Measurements from ENCODE around the gene UQCC2. TPM values are rescaled to one million over a fixed set of nuclear protein-coding genes. Genes with fewer than 3 reads are reported as not detected.

The UQCC2 gene
- total RNA-seq, 1 experiment from 2014 or later: 99.2 TPM

DNA sequence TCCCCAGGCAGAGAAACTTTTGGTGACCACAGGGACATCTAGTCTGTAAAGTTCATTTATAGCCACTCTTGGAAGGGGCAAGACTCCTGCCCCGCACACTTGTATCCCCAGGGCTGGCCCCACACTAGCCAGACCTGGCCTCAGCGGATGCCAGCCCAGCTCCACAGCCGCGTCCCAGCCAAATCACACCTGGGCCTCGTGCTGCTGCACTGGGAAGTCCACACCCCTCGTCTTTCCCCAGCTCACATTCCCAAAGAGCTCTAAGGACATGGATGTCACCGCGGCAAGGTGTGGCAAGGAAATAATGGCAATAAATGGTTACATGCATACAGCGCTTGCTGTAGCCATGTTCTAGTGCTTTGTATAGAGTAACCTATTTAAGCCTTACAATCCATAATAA, 26.7 kb upstream of the UQCC2 start:
- H3K4me3 ChIP-seq: no peak overlapping the region
- DNase-seq (ENCODE audit: low read depth in 1 of 2, low spot score in 2 of 2): no peak
- H3K27me3 ChIP-seq (replicated peaks): no peaks in the 10 kb centered on the region
- no peaks in the 10 kb centered on the region for H3K9me3 ChIP-seq (replicated peaks)
- H3K36me3 ChIP-seq: peaks cover 13% of the 10 kb centered on the region; the same call in 1 of the 2 replicates
- peaks cover 8% of the 10 kb centered on the region; the same call in 1 of the 2 replicates for H3K4me1 ChIP-seq (replicated peaks)
- no peak overlapping the region for H3K27ac ChIP-seq

DNA sequence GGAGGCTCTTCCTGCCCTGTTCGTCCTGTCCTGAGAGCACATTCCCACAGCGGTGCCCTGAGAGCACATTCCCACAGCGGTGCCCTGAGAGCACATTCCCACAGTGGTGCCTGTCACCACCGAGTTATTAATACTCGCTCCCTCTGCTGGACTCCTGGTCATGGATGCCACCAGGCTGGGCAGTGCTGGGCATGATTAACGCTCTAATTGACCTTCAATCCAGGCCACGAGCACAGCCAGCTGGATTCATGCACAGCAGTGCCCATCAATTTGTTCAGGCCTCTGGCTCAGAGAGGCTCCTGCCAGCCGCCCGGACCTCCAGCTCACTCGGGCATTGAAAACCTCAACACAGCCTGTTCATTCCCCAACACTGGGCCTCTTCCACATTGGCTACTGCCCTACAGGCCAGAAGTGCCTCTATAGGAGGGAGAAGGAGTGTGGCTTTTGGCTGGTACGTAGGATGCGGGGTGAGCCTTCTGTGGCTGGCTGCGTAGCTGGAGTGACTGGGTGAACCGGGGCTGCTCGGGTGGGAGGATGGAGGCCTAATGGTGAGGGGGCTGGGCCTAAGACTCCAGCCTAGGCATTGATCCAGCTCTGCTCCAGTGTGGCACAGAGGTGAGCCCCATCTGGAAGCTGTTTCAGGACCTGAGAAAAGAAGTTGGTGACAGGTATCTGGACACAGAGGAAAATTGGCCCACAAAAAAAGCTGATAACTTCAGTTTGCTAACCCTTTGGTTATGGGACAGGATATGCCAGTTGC, 25.9 kb upstream of the UQCC2 start:
- no peak for DNase-seq (ENCODE audit: low read depth in 1 of 2, low spot score in 2 of 2)
- Histone ChIP-seq H3K27ac (no peak overlapping the region), H3K27me3 (replicated peaks) (no peaks in the 10 kb centered on the region), H3K4me3 (no peak overlapping the region), H3K4me1 (replicated peaks) (peaks cover 8% of the 10 kb centered on the region; the same call in 1 of the 2 replicates), H3K36me3 (peaks cover 13% of the 10 kb centered on the region; the same call in 1 of the 2 replicates), H3K9me3 (replicated peaks) (no peaks in the 10 kb centered on the region)

DNA sequence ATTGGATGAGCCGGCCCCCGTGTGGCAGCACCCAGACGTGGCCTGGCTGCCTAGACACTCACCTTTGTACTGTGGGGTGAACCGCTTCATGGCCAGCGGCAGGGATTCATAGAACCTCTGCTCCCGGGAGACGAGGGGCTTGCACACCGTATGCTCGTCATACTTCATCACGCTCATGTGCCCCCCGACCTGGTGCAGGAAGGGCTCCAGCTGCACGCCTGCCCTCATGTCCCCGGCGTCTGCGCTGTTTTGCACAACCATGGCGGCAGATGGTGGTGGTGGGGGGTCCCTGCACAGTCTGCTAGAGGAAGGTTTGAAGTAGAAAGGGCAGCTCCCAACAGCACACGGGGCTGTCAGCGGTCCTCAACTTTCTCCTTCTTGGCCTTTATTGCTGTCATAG, 23.7 kb upstream of the UQCC2 start:
- no peaks in the 10 kb centered on the region for H3K9me3 ChIP-seq (replicated peaks)
- no peak overlapping the region for H3K27ac ChIP-seq
- peaks cover 8% of the 10 kb centered on the region; the same call in 1 of the 2 replicates for H3K4me1 ChIP-seq (replicated peaks)
- no peak overlapping the region for H3K4me3 ChIP-seq
- H3K36me3 ChIP-seq: peaks cover 22% of the 10 kb centered on the region
- no peaks in the 10 kb centered on the region for H3K27me3 ChIP-seq (replicated peaks)
- DNase-seq (ENCODE audit: low read depth in 1 of 2, low spot score in 2 of 2): no peak

- no peak for DNase-seq (ENCODE audit: low read depth in 1 of 2, low spot score in 2 of 2)
- Histone ChIP-seq H3K9me3 (replicated peaks) (no peaks in the 10 kb centered on the region), H3K27ac (no peak overlapping the region), H3K4me1 (replicated peaks) (no peaks in the 10 kb centered on the region), H3K36me3 (peaks cover 22% of the 10 kb centered on the region), H3K27me3 (replicated peaks) (no peaks in the 10 kb centered on the region), H3K4me3 (no peak overlapping the region)
Observed at GRCh38 chr6:33733709-33734007, 22.2 kb upstream of the UQCC2 start.

DNA sequence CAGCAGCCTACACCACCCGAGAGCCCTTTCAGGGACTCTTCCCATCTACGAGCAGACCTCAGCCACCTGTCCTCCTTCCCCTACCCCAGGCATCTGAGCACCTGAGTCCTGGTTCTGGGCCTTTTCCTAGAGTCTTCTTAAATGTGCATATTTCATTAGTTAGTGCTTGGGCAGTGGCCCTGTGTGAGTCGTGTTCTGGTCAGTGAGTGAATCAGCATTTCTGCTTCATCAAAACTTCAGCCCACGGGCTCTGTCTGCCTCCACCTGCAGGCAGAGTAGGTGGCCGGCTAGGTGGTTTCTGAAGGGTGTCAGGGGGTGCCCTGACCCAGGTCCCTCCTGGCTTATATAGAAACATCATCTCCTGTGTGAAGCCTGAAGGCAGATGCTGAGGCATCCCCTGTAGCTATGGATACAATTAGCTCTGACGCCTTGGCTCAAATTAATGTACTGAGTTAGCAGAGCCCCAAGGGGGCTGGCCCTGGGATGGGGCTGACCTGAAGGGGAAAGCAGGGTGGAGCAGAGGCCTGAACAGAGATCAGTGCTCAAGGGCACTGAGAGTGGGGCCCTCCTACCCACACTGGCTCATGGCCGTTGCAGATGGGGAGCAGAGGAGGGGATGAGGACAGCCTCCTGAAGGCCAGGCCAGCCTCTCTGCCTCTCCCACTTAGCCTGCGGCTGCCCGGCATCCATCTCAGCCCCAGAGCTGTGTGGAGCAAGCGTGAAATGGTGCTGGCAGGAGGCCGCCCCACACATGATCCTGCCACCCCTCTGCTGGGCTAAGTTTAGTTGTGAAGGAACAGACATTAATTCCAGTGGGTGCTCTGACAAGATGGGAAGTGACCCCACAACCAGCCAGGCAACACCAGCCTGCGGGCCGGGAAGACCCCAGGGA, 21.6 kb upstream of the UQCC2 start:
- H3K27ac ChIP-seq: no peak overlapping the region
- no peak overlapping the region for H3K4me3 ChIP-seq
- DNase-seq (ENCODE audit: low read depth in 1 of 2, low spot score in 2 of 2): no peak
- H3K36me3 ChIP-seq: peaks cover 22% of the 10 kb centered on the region
- no peaks in the 10 kb centered on the region for H3K27me3 ChIP-seq (replicated peaks)
- H3K4me1 ChIP-seq (replicated peaks): no peaks in the 10 kb centered on the region
- no peaks in the 10 kb centered on the region for H3K9me3 ChIP-seq (replicated peaks)

DNA sequence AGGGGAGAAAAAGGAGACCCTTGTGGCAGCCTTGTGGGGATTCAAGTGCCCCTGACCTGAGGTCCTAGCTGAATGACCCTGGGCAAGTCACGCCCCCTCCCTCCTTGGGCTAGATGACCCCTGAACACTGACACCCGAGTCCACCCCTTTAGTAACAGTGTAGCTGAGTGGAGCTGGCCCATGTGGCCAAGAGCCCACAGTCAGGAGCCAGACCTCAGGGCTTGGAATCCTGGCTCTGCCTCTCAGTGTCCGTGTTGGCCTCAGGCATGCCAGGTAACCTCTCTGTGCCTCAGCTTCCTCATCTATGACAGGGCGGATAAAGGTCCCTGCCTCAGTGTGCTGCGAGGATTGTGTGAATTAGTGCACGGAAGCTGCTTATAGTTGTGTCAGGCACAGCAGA, 20.9 kb upstream of the UQCC2 start:
- Histone ChIP-seq H3K4me1 (replicated peaks) (no peaks in the 10 kb centered on the region), H3K27me3 (replicated peaks) (no peaks in the 10 kb centered on the region), H3K9me3 (replicated peaks) (no peaks in the 10 kb centered on the region), H3K27ac (no peak overlapping the region), H3K36me3 (peaks cover 22% of the 10 kb centered on the region), H3K4me3 (no peak overlapping the region)
- no peak for DNase-seq (ENCODE audit: low read depth in 1 of 2, low spot score in 2 of 2)

- no peaks in the 10 kb centered on the region for H3K4me1 ChIP-seq (replicated peaks)
- no peaks in the 10 kb centered on the region for H3K9me3 ChIP-seq (replicated peaks)
- peaks cover 22% of the 10 kb centered on the region for H3K36me3 ChIP-seq
- no peak for DNase-seq (ENCODE audit: low read depth in 1 of 2, low spot score in 2 of 2)
- H3K4me3 ChIP-seq: no peak overlapping the region
- H3K27me3 ChIP-seq (replicated peaks): no peaks in the 10 kb centered on the region
- H3K27ac ChIP-seq: no peak overlapping the region
Observed at GRCh38 chr6:33731751-33732282, 20.3 kb upstream of the UQCC2 start.

- peaks cover 26% of the 10 kb centered on the region for H3K36me3 ChIP-seq
- no peak for DNase-seq (ENCODE audit: low read depth in 1 of 2, low spot score in 2 of 2)
- no peaks in the 10 kb centered on the region for H3K4me1 ChIP-seq (replicated peaks)
- H3K27me3 ChIP-seq (replicated peaks): no peaks in the 10 kb centered on the region
- no peaks in the 10 kb centered on the region for H3K9me3 ChIP-seq (replicated peaks)
- H3K4me3 ChIP-seq: no peak overlapping the region
- H3K27ac ChIP-seq: no peak overlapping the region
Observed at GRCh38 chr6:33731035-33731434, 19.5 kb upstream of the UQCC2 start.

GRCh38 chr6:33730611-33731010, 19.1 kb upstream of the UQCC2 start:
- Histone ChIP-seq H3K4me1 (replicated peaks) (no peaks in the 10 kb centered on the region), H3K27ac (no peak overlapping the region), H3K4me3 (no peak overlapping the region), H3K36me3 (peaks cover 27% of the 10 kb centered on the region), H3K9me3 (replicated peaks) (no peaks in the 10 kb centered on the region), H3K27me3 (replicated peaks) (no peaks in the 10 kb centered on the region)
- no peak for DNase-seq (ENCODE audit: low read depth in 1 of 2, low spot score in 2 of 2)

DNA sequence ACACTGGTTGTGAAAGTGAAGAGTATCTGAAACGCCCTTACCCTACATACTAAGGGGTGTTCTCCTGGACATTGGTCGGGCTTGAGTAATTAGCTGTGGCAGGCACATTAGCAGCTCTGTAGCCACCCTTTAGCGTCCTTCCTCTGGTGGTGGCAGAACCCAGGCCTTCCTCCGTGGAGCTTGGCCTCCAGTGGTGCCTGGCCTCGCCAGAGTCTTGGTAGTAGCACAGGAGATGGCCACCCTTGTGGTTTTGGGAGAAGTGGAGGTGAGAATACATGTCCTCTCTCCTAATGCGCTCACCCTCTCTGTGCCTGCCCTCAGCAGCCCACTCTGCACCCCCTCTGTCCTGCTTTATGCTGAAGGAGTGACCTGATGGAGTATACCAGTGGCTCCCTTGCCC, 17.6 kb upstream of the UQCC2 start:
- no peaks in the 10 kb centered on the region for H3K9me3 ChIP-seq (replicated peaks)
- H3K27ac ChIP-seq: no peak overlapping the region
- no peak overlapping the region for H3K4me3 ChIP-seq
- H3K27me3 ChIP-seq (replicated peaks): no peaks in the 10 kb centered on the region
- peaks cover 19% of the 10 kb centered on the region for H3K36me3 ChIP-seq
- DNase-seq (ENCODE audit: low read depth in 1 of 2, low spot score in 2 of 2): no peak
- H3K4me1 ChIP-seq (replicated peaks): no peaks in the 10 kb centered on the region

GRCh38 chr6:33728438-33728837, 16.9 kb upstream of the UQCC2 start:
- no peak for DNase-seq (ENCODE audit: low read depth in 1 of 2, low spot score in 2 of 2)
- H3K4me3 ChIP-seq: no peak overlapping the region
- no peaks in the 10 kb centered on the region for H3K9me3 ChIP-seq (replicated peaks)
- H3K27me3 ChIP-seq (replicated peaks): no peaks in the 10 kb centered on the region
- no peak overlapping the region for H3K27ac ChIP-seq
- H3K4me1 ChIP-seq (replicated peaks): no peaks in the 10 kb centered on the region
- peaks cover 15% of the 10 kb centered on the region for H3K36me3 ChIP-seq

- H3K27ac ChIP-seq: no peak overlapping the region
- no peaks in the 10 kb centered on the region for H3K9me3 ChIP-seq (replicated peaks)
- no peak overlapping the region for H3K4me3 ChIP-seq
- no peaks in the 10 kb centered on the region for H3K27me3 ChIP-seq (replicated peaks)
- DNase-seq (ENCODE audit: low read depth in 1 of 2, low spot score in 2 of 2): no peak
- peaks cover 15% of the 10 kb centered on the region for H3K36me3 ChIP-seq
- H3K4me1 ChIP-seq (replicated peaks): no peaks in the 10 kb centered on the region
Observed at GRCh38 chr6:33727932-33728331, 16.4 kb upstream of the UQCC2 start.

DNA sequence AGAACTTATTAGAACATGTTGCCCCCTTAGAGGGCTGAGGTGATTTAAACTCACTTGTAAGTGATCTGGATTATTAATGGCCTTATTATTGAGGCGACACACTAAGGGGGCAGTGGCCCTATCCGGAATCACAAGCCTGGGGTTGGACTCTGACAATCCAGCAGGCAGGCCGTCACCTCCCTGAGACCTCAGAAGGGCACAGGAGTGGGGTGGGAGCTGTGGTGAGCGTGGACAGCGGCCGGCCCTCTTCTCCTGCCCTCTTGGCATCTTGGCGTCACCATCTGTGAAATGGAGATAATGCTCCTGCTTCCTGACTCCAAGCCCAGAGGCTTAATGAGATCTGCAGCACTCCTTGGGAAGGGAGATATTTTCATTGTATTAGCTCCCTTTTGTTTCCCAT, 15.6 kb upstream of the UQCC2 start:
- Histone ChIP-seq H3K27me3 (replicated peaks) (no peaks in the 10 kb centered on the region), H3K4me3 (no peak overlapping the region), H3K4me1 (replicated peaks) (no peaks in the 10 kb centered on the region), H3K27ac (no peak overlapping the region), H3K9me3 (replicated peaks) (no peaks in the 10 kb centered on the region), H3K36me3 (peaks cover 15% of the 10 kb centered on the region)
- DNase-seq (ENCODE audit: low read depth in 1 of 2, low spot score in 2 of 2): no peak

GRCh38 chr6:33726696-33727095, 15.2 kb upstream of the UQCC2 start:
- H3K4me3 ChIP-seq: no peak overlapping the region
- peaks cover 15% of the 10 kb centered on the region for H3K36me3 ChIP-seq
- H3K27ac ChIP-seq: no peak overlapping the region
- H3K9me3 ChIP-seq (replicated peaks): no peaks in the 10 kb centered on the region
- no peak for DNase-seq (ENCODE audit: low read depth in 1 of 2, low spot score in 2 of 2)
- H3K4me1 ChIP-seq (replicated peaks): no peaks in the 10 kb centered on the region
- H3K27me3 ChIP-seq (replicated peaks): no peaks in the 10 kb centered on the region

Measured in SJSA1 (cell line).